Measurements from ENCODE around the gene NR6A1. TPM values are rescaled to one million over a fixed set of nuclear protein-coding genes. Genes with fewer than 3 reads are reported as not detected.
"Not testable (repeated sequence)": the region's sequence is repeated elsewhere in the genome, so short reads cannot be mapped to it uniquely, and the experiment has no call there.

Gene NR6A1
- total RNA-seq, 1 donor from 2014 or later = 63.8 TPM

DNA sequence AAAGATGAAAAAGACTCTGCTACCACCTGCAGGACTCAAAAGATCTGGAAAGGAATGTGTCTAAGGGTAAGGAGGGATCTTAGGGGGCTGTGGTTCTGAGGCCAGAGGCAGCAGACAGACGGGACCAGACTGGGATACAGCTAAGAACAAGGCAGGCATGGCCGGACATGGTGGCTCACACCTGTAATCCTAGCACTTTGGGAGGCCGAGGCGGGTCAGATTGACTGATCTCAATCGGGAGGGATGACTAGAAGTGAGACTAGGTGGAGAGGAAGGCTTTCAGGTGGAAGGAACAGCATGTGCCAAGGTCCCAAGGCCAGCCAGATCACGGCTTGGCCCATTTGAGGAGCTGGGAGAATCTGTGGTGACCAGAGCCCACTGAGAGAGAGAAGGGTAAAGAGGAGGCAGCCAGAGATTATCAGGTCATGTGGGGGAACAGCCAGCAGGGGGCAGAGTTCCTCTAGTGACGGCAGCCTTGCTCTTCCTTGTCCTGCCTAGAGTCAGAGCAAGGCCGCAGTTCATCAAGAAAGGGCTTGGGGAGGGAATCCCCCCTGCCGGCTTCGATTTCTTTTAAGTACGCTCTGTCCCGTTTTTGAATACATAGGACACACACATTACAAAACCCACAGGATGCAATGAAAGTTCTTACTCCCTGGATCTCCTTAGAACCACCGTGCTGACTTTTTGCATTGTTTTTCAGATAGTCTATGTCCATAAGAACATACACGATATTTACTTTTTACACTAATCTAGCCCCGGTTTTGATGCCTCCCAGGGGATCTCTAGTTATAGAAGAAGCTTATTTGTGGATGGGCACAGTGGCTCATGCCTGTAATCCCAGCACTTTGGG, 3.2 kb upstream of the NR6A1 start:
- Mint-ChIP-seq H3K4me3 (ENCODE audit: unreplicated experiment) (no peak overlapping the region), H3K36me3 (ENCODE audit: low read depth, unreplicated experiment) (peaks cover 3% of the 10 kb centered on the region), H3K4me1 (ENCODE audit: unreplicated experiment) (peaks cover 22% of the 10 kb centered on the region), H3K27ac (ENCODE audit: unreplicated experiment) (no peak overlapping the region), H3K9me3 (ENCODE audit: unreplicated experiment) (no peaks in the 10 kb centered on the region), H3K27me3 (ENCODE audit: unreplicated experiment) (peaks cover 23% of the 10 kb centered on the region)
- peak; percentile 94 for TF ChIP-seq CTCF (IDR thresholded peaks at IDR 0.05; ENCODE audit: unreplicated experiment)
- DNase-seq (ENCODE audit: low spot score) = peak; percentile 92

- peaks cover 22% of the 10 kb centered on the region for H3K4me1 Mint-ChIP-seq (ENCODE audit: unreplicated experiment)
- H3K27ac Mint-ChIP-seq (ENCODE audit: unreplicated experiment) = no peak overlapping the region
- peaks cover 23% of the 10 kb centered on the region for H3K27me3 Mint-ChIP-seq (ENCODE audit: unreplicated experiment)
- no peaks in the 10 kb centered on the region for H3K9me3 Mint-ChIP-seq (ENCODE audit: unreplicated experiment)
- peak overlapping the region; percentile 7 for H3K4me3 Mint-ChIP-seq (ENCODE audit: unreplicated experiment)
- H3K36me3 Mint-ChIP-seq (ENCODE audit: low read depth, unreplicated experiment) = peaks cover 3% of the 10 kb centered on the region
- no peak for TF ChIP-seq CTCF (IDR thresholded peaks at IDR 0.05; ENCODE audit: unreplicated experiment)
- no peak for DNase-seq (ENCODE audit: low spot score)
Measured at GRCh38 chr9:124773473-124774128, 2.5 kb upstream of the NR6A1 start.

DNA sequence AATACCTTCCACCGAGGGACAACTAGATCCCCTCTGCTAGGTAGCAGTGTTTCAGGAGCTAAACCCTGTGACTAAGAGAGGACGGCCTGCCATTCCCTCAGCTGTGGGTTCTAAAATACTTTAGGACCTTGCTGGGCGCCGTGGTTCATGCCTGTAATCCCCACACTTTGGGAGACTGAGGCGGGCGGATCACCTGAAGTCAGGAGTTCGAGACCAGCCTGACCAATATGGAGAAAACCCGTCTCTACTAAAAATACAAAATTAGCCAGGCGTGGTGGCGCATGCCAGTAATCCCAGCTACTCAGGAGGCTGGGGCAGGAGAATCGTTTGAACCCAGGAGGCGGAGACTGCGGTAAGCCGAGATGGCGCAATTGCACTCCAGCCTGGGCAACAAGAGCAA, 1.8 kb upstream of the NR6A1 start:
- not testable (repeated sequence) for H3K9me3 Mint-ChIP-seq (ENCODE audit: unreplicated experiment); H3K36me3 Mint-ChIP-seq (ENCODE audit: low read depth, unreplicated experiment); DNase-seq (ENCODE audit: low spot score); H3K27ac Mint-ChIP-seq (ENCODE audit: unreplicated experiment)
- Mint-ChIP-seq H3K4me3 (ENCODE audit: unreplicated experiment) (peak overlapping the region; percentile 83), H3K4me1 (ENCODE audit: unreplicated experiment) (peaks cover 26% of the 10 kb centered on the region), H3K27me3 (ENCODE audit: unreplicated experiment) (peaks cover 22% of the 10 kb centered on the region)

GRCh38 chr9:124771867-124772679, 962 bp upstream of the NR6A1 start:
- Mint-ChIP-seq H3K4me3 (ENCODE audit: unreplicated experiment) (peak overlapping the region; percentile 91), H3K9me3 (ENCODE audit: unreplicated experiment) (no peaks in the 10 kb centered on the region), H3K27ac (ENCODE audit: unreplicated experiment) (peak overlapping the region; percentile 4), H3K27me3 (ENCODE audit: unreplicated experiment) (peaks cover 20% of the 10 kb centered on the region), H3K36me3 (ENCODE audit: low read depth, unreplicated experiment) (peaks cover 3% of the 10 kb centered on the region), H3K4me1 (ENCODE audit: unreplicated experiment) (peaks cover 32% of the 10 kb centered on the region)
- TF ChIP-seq CTCF (IDR thresholded peaks at IDR 0.05; ENCODE audit: unreplicated experiment) = peak; percentile 99
- DNase-seq (ENCODE audit: low spot score) = peak; percentile 88

GRCh38 chr9:124770359-124771020, 621 bp downstream of the NR6A1 start:
- H3K27me3 Mint-ChIP-seq (ENCODE audit: unreplicated experiment) = peaks cover 15% of the 10 kb centered on the region
- DNase-seq (ENCODE audit: low spot score) = peak; percentile 44
- no peaks in the 10 kb centered on the region for H3K36me3 Mint-ChIP-seq (ENCODE audit: low read depth, unreplicated experiment)
- no peak for TF ChIP-seq CTCF (IDR thresholded peaks at IDR 0.05; ENCODE audit: unreplicated experiment)
- H3K4me1 Mint-ChIP-seq (ENCODE audit: unreplicated experiment) = peaks cover 36% of the 10 kb centered on the region
- H3K4me3 Mint-ChIP-seq (ENCODE audit: unreplicated experiment) = peak overlapping the region; percentile 99
- H3K27ac Mint-ChIP-seq (ENCODE audit: unreplicated experiment) = no peak overlapping the region
- H3K9me3 Mint-ChIP-seq (ENCODE audit: unreplicated experiment) = no peaks in the 10 kb centered on the region

All from endothelial cell (in vitro differentiated cells).